H7 (cell line): Measurements from ENCODE around the gene PRKCH. TPM values are rescaled to one million over a fixed set of nuclear protein-coding genes. Genes with fewer than 3 reads are reported as not detected.
A peak's percentile ranks its signal among the peaks of the same experiment; 100 is the strongest.

Source experiments
- DNase-seq: peaks from one replicate; pipeline ENCODE4 v3.0.0; 2012
- H3K27me3 ChIP-seq: 2 replicates; pipeline ENCODE4 v1.6.0; 2011; ENCODE audit warnings: mild to moderate bottlenecking, low read length; ENCODE audit not compliant: control insufficient read depth, insufficient read depth
- H3K36me3 ChIP-seq: replicated peaks from 2 replicates; pipeline ENCODE4 v1.5.1; 2011; ENCODE audit warnings: low read length; ENCODE audit not compliant: control insufficient read depth, insufficient read depth
- H3K4me3 ChIP-seq: 2 replicates; pipeline ENCODE4 v1.5.1; 2011; ENCODE audit warnings: low read depth, mild to moderate bottlenecking, control low read depth, low read length, moderate library complexity; ENCODE audit not compliant: insufficient read depth
- total RNA-seq: library from RNA; depleted of rRNA; stranded (reverse); fragments of >200 nt; shearing (Covaris generic); gene quantifications from 2 replicates; pipeline ENCODE4 v1.2.3, GENCODE V29; 2014

PRKCH gene
- total RNA-seq, 1 experiment from 2014 or later, result 6.3 TPM

DNA sequence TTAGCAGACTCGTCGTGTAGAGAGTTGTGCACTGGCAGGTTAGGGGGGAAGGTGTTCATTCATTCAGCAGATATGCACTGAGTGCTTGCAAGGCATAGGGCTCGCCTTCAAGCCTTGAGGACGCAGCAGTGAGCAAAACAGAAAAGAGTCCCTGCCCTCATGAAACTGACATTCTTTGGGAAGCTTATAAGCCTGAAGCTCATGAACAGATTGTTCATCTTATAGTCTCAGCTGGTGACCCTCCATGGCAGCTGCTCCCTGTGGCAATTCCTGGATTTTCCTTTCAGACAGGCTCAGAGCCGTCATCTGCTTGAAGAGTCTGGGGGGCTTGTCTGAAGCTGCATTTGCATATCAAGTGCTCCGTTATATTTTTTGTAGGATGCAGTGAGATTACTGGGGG lies 148.4 kb downstream of the PRKCH start:
- Histone ChIP-seq H3K4me3 (no peak overlapping the region), H3K27me3 (no peaks in the 10 kb centered on the region), H3K36me3 (no peaks in the 10 kb centered on the region)
- DNase-seq, result no peak

DNA sequence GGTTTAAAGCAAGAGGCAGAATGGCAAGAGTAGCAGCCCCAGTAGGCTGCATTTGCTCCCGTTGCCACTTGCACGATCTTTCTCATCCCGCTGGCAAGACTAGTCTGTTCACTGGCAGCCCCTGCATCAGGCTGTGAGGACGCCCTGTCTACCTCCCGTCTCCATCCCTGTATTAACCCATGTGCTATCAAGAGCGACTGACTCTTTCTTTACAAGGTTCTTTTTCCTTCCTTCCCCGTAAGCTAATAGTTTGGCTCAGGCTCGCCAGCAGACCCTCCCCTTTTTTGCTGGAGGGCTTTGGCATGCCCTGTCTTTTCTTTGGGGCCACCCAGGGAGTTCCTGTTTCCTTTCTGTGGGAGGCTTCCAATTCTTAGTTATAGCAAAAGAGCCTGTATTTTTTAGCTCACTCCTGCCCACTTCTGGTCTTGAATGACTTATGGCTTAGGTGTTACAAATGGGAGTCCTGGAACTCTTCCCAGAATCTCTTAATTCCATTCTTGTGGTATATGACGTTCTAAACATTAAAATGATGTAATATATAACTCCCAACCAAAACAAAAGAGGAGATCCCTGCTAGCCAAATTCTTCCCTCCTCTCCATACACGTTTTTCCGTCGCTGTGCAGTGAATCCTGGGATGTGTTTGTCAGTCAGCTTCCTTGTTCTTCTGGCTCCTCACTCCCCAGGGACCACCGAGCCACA lies 149.0 kb downstream of the PRKCH start:
- Histone ChIP-seq H3K4me3 (no peak overlapping the region), H3K27me3 (no peaks in the 10 kb centered on the region), H3K36me3 (no peaks in the 10 kb centered on the region)
- peak; percentile 63 for DNase-seq

DNA sequence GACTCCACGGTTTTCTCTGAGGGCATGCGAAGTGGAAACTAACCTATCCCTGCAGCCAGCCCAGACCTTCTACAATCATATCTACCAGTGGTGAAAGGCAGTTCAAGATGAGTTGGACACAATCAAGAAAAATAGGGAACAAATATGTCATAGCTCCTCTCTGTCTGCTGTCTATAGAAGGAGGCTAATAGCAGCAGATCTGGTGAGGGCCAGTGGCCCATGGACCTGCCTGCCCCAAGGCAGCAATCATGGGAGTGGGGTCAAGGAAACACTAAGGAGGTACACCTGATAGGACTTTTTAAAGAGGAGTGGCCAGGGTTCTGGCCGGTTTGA lies 149.5 kb downstream of the PRKCH start:
- DNase-seq, result no peak
- no peak overlapping the region for H3K4me3 ChIP-seq
- no peaks in the 10 kb centered on the region for H3K27me3 ChIP-seq
- H3K36me3 ChIP-seq, result no peaks in the 10 kb centered on the region

DNA sequence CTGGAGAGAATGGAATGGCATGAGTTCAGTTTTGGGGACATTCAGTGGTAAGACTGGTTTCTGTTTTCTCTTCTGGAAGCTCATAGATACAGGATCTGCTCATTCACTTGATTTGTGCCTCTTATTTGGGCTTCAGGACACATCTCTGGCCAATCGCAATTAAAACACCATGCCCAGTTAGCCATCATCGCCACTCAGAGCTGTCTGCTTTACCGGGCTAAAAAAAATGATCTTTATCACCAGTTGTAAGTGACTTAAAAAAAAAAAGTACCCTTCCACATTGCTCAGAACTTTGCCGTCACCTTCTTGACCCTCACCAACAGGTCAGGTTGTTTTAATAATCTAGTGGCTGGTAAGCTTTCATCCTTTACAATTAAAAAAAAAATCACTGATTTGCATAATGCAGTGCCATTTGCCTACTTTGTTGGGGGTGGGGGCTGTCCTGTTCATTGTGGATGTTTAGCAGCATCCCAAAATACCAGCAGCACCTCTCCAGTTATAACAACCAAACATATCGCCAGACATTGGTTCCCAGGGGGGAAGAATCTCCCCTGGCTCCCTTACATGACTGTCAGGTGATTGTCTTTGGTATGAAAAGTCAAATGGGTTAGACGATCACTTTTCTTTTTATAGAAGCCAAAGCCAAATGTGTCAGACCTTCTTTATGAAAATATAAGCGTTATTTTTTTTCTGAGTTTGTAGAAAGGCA lies 150.1 kb downstream of the PRKCH start:
- H3K27me3 ChIP-seq, result no peaks in the 10 kb centered on the region
- H3K4me3 ChIP-seq, result no peak overlapping the region
- no peak for DNase-seq
- H3K36me3 ChIP-seq, result no peaks in the 10 kb centered on the region

DNA sequence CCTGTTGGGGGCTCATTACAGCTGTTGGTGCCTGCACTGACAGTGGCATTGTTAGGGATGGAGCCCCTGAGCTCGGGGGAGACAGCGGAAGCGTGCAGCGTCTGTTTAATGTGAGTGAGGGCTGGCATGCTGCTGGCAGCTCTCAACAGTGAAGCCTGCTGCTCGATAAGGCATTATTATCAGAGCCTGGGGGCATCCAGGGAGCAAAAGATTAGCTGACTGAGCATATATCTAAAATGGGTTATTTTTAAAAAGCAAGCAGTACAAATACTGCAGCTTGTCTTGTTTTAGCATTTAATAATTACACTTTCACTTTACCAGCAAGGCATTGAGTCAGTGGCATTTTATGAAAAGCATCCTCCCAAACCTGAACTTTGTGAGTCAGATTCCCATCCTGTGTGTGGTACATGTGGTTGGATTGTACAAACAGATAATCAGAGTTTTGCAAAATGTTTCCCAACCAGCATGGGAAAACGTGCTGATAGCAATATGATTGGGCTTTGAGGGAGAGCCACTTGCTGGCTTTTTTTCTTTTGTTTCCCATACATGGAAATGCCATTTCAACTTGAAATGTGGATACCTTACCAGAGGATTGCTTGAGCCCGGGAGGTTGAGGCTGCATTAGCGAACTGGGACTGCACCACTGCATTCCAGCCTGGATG lies 150.8 kb downstream of the PRKCH start:
- no peaks in the 10 kb centered on the region for H3K27me3 ChIP-seq
- H3K4me3 ChIP-seq, result no peak overlapping the region
- H3K36me3 ChIP-seq, result no peaks in the 10 kb centered on the region
- DNase-seq, result no peak

DNA sequence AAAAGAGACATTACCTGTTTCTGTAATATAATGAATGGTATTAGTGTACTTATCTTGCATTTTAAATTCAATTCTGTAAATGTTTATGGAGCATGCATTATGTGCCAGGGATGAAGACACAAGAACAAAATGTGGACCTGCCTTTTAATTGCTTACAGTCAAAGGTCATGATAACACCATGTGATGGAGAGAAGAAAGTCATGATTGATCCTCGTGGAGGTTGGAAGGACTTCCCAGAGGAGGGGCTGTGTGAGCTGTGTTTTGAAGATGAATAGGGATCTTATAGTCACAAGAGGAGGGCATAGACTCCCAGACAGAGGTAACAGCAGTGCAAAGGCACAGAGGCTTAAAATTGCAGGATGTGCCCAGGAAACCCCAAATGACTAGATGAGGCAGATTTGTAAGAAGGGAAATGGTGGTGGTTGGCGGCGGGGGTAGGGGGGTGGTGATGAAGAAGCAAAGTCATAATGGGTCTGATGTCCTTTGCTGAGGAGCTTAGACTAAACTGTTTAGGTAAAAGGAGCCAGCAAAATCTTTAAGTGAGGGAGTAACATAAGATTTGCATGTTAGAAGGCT lies 151.5 kb downstream of the PRKCH start:
- H3K4me3 ChIP-seq, result no peak overlapping the region
- H3K36me3 ChIP-seq, result no peaks in the 10 kb centered on the region
- no peak for DNase-seq
- H3K27me3 ChIP-seq, result no peaks in the 10 kb centered on the region

DNA sequence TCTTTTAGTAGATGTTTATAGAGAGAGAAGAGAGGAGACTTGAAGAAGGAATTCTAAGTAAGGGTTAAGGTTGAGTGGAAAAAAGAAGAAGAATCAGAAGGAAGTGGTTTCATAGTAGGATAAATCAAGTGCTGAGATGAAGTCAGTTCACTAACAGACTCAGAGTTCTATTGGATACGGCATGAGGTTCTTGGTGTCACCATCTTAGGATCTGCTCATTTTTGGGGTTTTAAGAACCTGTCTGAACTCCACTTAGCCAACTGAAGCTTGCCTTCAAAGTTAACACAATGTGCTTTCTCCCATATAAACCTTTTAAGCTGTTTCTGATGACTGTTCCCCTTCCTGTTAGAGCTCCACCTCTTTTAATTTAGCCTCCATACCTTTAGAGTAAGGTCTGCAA lies 152.6 kb downstream of the PRKCH start:
- Histone ChIP-seq H3K4me3 (no peak overlapping the region), H3K36me3 (no peaks in the 10 kb centered on the region), H3K27me3 (no peaks in the 10 kb centered on the region)
- DNase-seq, result no peak

DNA sequence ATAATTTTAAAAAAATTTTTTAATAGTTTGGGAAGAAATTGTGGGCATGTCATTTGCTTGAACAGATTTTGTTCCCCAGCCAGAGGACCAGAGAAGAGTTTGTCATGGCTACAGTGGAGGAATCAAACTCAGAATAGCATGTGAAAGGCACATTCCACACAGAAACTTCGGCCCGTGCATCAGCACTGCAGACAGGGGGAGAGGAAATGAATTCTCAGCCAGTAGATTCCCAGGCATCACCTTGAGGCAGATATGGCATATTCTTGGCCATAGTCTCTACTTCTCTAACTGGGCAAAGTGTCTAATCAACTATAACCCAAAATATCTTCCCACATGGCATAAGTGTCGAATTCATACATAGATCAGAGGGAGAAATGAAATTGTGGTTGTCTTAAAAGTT lies 153.3 kb downstream of the PRKCH start:
- Histone ChIP-seq H3K27me3 (no peaks in the 10 kb centered on the region), H3K36me3 (no peaks in the 10 kb centered on the region), H3K4me3 (no peak overlapping the region)
- no peak for DNase-seq

- H3K4me3 ChIP-seq, result no peak overlapping the region
- DNase-seq, result peak; percentile 69
- no peaks in the 10 kb centered on the region for H3K36me3 ChIP-seq
- H3K27me3 ChIP-seq, result no peaks in the 10 kb centered on the region
Observed at GRCh38 chr14:61475316-61475715, 153.9 kb downstream of the PRKCH start.

DNA sequence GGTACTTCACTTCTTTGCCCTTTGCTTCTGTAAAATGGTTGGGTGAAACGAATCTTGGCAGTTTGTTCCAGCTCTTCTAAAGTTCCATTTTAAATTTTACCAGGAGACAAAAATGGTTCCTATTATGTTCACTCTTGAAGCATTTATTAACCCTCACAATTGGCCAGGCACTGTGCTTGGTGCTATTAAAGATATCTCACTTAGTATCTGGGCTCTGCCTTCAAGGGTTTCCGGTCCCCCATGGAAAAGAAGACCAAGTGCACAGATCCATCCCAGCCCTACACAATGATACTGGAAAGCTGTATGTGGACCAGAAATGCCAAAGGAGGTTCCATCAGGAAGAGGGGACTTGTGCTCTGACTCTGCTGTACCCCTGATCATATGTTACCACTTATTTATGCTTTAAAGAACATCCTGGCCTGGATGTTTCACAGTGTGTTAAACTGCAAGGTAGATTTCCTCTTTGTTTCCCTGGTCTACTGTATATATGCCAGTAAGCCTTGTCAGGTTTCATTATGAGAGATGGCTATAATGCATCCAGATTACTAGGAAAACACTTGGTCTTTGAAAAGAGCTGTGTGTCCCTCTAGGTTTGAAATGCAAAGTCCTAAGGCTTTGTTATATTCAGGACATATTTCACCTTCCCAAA lies 154.8 kb downstream of the PRKCH start:
- no peak overlapping the region for H3K4me3 ChIP-seq
- H3K27me3 ChIP-seq, result no peaks in the 10 kb centered on the region
- H3K36me3 ChIP-seq, result no peaks in the 10 kb centered on the region
- DNase-seq, result no peak

- no peaks in the 10 kb centered on the region for H3K27me3 ChIP-seq
- H3K4me3 ChIP-seq, result no peak overlapping the region
- no peak for DNase-seq
- H3K36me3 ChIP-seq, result no peaks in the 10 kb centered on the region
Observed at GRCh38 chr14:61476754-61477410, 155.5 kb downstream of the PRKCH start.

DNA sequence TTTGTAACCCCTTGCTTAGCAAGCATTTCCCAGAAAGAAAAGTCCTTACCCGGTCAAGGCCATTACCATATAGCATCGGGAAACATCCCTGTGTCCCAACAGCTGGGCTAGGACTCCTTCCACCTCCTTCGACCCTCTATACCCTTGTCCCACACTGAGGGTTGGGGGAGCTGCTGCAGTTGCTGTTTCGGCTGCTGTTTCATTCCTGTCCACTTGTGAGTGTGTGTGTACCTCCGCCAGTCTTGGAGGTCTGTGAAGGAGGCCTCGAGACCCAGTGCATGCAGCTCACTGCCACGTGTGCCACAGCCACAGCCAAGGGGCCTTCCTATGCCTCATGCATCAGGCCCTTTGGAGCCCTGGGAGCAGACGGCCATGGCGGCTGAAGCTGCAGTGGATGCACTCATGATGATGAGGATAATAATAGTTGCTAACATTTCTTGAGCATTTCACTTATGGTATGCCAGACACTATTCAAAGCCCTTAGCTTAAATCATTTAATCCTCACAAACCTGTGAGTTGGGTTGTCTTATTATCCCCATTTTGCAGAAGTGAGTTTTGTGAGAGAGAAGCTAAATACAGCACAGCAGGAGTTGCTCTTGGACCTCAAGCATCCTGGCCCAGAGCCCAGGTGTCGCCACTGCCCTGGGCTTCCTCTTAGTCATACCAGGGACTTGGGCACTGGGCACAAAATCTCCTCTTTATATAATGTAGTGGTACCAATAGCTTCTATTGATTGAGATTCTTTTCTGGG lies 156.5 kb downstream of the PRKCH start:
- H3K36me3 ChIP-seq, result no peaks in the 10 kb centered on the region
- DNase-seq, result no peak
- H3K27me3 ChIP-seq, result no peaks in the 10 kb centered on the region

GRCh38 chr14:61478971-61479473 lies 157.6 kb downstream of the PRKCH start:
- Histone ChIP-seq H3K36me3 (no peaks in the 10 kb centered on the region), H3K4me3 (no peak overlapping the region), H3K27me3 (no peaks in the 10 kb centered on the region)
- DNase-seq, result no peak

More for the DNA sequence above, 156.5 kb downstream of the PRKCH start:
- H3K4me3 ChIP-seq, result no peak overlapping the region
